ENCODE results near the gene CRTAP.

DNA sequence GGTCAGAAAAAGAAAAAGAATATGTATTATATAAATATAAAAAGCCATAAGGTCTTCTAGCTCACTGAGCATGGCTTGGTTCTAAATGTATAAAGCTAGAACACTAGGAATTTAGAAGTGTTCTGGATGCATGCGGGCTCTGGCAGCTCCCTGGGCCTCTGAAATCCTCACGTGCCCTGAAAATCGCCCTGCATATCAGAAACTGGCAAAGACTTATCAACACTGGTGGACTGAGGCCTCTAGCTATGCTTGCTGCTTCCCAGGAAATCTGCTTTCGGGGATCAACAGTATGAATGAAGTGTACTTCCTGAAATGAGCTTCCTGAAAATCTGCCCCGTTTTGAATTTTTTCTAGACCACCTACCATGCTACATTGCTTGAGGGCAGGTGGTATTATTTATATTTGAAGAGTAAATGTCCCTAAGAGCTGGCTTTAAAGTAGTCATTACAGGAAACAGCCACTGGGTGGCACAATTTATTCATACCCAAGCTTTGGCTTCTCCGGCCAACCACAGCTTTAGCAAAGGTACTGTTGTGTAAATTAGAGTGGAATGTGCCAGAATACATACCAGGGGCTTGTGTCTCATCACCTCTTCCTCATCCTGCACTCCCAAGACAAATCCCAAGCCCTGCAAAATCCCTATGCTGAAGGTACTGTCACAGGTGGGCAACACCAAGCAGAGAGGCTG, 17.7 kb downstream of the CRTAP start:
- no peak for TF ChIP-seq CREB1 (CRISPR knock-in tag; IDR thresholded peaks at IDR 0.05; ENCODE audit: low read depth)
- peak; percentile 83 to 84 for TF ChIP-seq CTCF (conservative IDR thresholded peaks at IDR 0.05; ENCODE audit: low read depth in 2 of 2)
- no peak for TF ChIP-seq POLR2AphosphoS5 (IDR thresholded peaks at IDR 0.05; ENCODE audit: low read depth)
- no peak for TF ChIP-seq EZH2 (IDR thresholded peaks at IDR 0.05; ENCODE audit: low read depth, unreplicated experiment)
- TF ChIP-seq EZH2phosphoT487 (IDR thresholded peaks at IDR 0.05; ENCODE audit: unreplicated experiment) = no peak
- TF ChIP-seq ZNF114 (CRISPR knock-in tag; IDR thresholded peaks at IDR 0.05) = no peak
- TF ChIP-seq ETS1 (IDR thresholded peaks at IDR 0.05) = no peak
- TF ChIP-seq REST (IDR thresholded peaks at IDR 0.05; ENCODE audit: unreplicated experiment) = no peak
- no peak for TF ChIP-seq STAT1 (IDR thresholded peaks at IDR 0.05; ENCODE audit: unreplicated experiment)
- no peak for TF ChIP-seq JUNB (IDR thresholded peaks at IDR 0.05; ENCODE audit: unreplicated experiment)
- TF ChIP-seq ZNF331 (CRISPR knock-in tag; IDR thresholded peaks at IDR 0.05; ENCODE audit: low read depth) = no peak
- no peak for TF ChIP-seq NANOG (IDR thresholded peaks at IDR 0.05; ENCODE audit: borderline replicate concordance)
